Endothelial cell (in vitro differentiated cells): ENCODE measurements around the gene RIC3. TPM values are rescaled to one million over a fixed set of nuclear protein-coding genes. Genes with fewer than 3 reads are reported as not detected.

Source experiments
- DNase-seq: peaks from one replicate; pipeline ENCODE4 v3.0.0; 2021; ENCODE audit warnings: low spot score
- H3K27ac Mint-ChIP-seq: one replicate; pipeline ENCODE4 v1.8.0; 2021; ENCODE audit warnings: mixed read lengths, inconsistent platforms; ENCODE audit not compliant: unreplicated experiment
- H3K27me3 Mint-ChIP-seq: one replicate; pipeline ENCODE4 v1.8.0; 2021; ENCODE audit warnings: mild to moderate bottlenecking, moderate library complexity, mixed read lengths, inconsistent platforms; ENCODE audit not compliant: unreplicated experiment
- H3K36me3 Mint-ChIP-seq: one replicate; pipeline ENCODE4 v1.8.0; 2021; ENCODE audit warnings: mild to moderate bottlenecking, low read depth, mixed read lengths, inconsistent platforms; ENCODE audit not compliant: unreplicated experiment
- H3K4me1 Mint-ChIP-seq: one replicate; pipeline ENCODE4 v1.8.0; 2021; ENCODE audit warnings: mild to moderate bottlenecking, mixed read lengths, inconsistent platforms; ENCODE audit not compliant: unreplicated experiment
- H3K4me3 Mint-ChIP-seq: one replicate; pipeline ENCODE4 v1.8.0; 2021; ENCODE audit warnings: mild to moderate bottlenecking, mixed read lengths, inconsistent platforms; ENCODE audit not compliant: unreplicated experiment
- H3K9me3 Mint-ChIP-seq: one replicate; pipeline ENCODE4 v1.8.0; 2021; ENCODE audit warnings: mixed read lengths, inconsistent platforms; ENCODE audit not compliant: unreplicated experiment
- CTCF ChIP-seq: fragments of 200-600 bp; sonication (generic); IDR thresholded peaks from one replicate; pipeline ENCODE4 v1.5.0; 2021; ENCODE audit warnings: antibody characterized with exemption; ENCODE audit not compliant: unreplicated experiment
- total RNA-seq: library from RNA; stranded (reverse); fragmentation: NEBNext Ultra II Directional; extraction: Animal tissue kit (Norgen Biotek cat#: 25700); gene quantifications from one replicate; pipeline ENCODE4 v1.2.1, GENCODE V29; 2021; ENCODE audit not compliant: unreplicated experiment

RIC3 gene
- total RNA-seq, 1 donor from 2014 or later = 5.6 TPM

DNA sequence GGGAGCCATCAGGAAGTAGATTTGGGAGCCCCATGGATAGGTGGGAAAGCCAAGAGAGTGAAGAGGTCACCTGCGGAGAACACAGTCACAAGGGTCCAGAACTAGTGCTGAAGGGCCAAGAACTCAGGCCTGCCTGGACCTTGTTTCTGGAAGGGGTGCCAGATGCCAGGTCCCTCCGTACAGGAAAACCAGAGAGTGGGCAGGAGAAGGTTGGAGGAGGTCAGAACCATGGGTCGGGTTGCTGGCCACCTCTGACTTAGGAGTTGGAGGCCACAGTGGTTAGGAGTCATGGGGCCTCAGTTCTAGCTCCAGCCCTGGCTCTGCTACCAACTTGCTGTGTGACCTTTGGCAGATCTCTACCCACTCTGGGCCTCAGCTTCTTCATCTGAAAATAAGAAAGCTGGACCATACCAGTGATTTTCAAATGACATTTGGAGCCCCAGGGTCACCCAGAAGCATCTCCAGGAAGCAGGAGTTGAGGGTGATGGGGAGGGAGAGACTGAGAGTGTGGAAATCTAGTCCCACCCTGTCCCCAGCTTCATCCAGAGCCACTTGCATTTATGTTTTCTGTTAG lies 108.6 kb downstream of the RIC3 start:
- no peak overlapping the region for H3K4me3 Mint-ChIP-seq
- DNase-seq = no peak
- no peaks in the 10 kb centered on the region for H3K4me1 Mint-ChIP-seq
- no peaks in the 10 kb centered on the region for H3K36me3 Mint-ChIP-seq
- no peak overlapping the region for H3K27ac Mint-ChIP-seq
- TF ChIP-seq CTCF = no peak
- H3K27me3 Mint-ChIP-seq = peaks cover 6% of the 10 kb centered on the region
- no peaks in the 10 kb centered on the region for H3K9me3 Mint-ChIP-seq

- H3K27ac Mint-ChIP-seq = no peak overlapping the region
- no peaks in the 10 kb centered on the region for H3K36me3 Mint-ChIP-seq
- no peaks in the 10 kb centered on the region for H3K9me3 Mint-ChIP-seq
- no peak overlapping the region for H3K4me3 Mint-ChIP-seq
- peaks cover 11% of the 10 kb centered on the region for H3K27me3 Mint-ChIP-seq
- H3K4me1 Mint-ChIP-seq = no peaks in the 10 kb centered on the region
- no peak for TF ChIP-seq CTCF
- no peak for DNase-seq
Observed at GRCh38 chr11:8059571-8060011, 109.2 kb downstream of the RIC3 start.

DNA sequence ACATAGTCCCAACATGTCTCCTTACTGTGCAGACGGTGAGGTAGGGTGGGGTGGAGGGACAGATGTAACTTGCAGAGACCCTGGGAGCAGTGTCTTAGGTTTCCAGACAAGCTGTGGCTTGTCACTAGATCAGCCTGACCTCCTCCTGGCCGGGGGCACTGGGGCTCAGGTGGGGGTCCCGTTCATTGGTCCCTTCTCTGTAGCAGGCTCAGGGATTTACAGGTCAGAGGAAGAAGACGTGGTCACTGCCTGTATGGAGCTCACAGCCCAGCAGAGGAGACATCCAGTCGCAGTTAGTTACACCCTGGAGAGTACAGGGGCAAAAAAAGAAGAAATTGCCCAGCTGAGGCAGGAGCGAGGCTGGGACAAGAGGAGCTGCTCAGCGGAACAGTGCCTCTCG lies 109.8 kb downstream of the RIC3 start:
- H3K27ac Mint-ChIP-seq = no peak overlapping the region
- peaks cover 11% of the 10 kb centered on the region for H3K27me3 Mint-ChIP-seq
- DNase-seq = no peak
- no peaks in the 10 kb centered on the region for H3K4me1 Mint-ChIP-seq
- H3K36me3 Mint-ChIP-seq = no peaks in the 10 kb centered on the region
- H3K4me3 Mint-ChIP-seq = no peak overlapping the region
- no peak for TF ChIP-seq CTCF
- no peaks in the 10 kb centered on the region for H3K9me3 Mint-ChIP-seq

DNA sequence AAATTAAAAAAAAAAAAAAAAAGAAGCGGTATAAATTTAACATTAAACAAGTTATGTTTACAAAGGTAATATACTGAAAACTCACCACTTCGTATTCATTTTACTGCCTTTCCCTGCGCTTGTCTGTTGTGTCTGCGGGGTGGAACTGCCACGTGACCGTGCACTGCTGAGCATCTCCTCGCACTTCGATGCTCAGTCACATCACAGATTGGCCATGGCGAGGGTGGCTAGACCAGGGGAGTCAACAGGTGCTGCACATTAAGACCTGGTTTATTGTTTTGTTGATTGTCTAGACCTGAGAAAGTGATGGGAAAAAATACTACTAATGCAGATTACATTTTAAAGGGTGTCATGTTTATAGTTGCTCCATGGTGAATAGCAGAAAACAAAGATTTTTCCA lies 110.6 kb downstream of the RIC3 start:
- H3K4me1 Mint-ChIP-seq = no peaks in the 10 kb centered on the region
- no peak overlapping the region for H3K4me3 Mint-ChIP-seq
- DNase-seq = no peak
- no peaks in the 10 kb centered on the region for H3K36me3 Mint-ChIP-seq
- no peak overlapping the region for H3K27ac Mint-ChIP-seq
- no peaks in the 10 kb centered on the region for H3K9me3 Mint-ChIP-seq
- TF ChIP-seq CTCF = no peak
- H3K27me3 Mint-ChIP-seq = peaks cover 9% of the 10 kb centered on the region

DNA sequence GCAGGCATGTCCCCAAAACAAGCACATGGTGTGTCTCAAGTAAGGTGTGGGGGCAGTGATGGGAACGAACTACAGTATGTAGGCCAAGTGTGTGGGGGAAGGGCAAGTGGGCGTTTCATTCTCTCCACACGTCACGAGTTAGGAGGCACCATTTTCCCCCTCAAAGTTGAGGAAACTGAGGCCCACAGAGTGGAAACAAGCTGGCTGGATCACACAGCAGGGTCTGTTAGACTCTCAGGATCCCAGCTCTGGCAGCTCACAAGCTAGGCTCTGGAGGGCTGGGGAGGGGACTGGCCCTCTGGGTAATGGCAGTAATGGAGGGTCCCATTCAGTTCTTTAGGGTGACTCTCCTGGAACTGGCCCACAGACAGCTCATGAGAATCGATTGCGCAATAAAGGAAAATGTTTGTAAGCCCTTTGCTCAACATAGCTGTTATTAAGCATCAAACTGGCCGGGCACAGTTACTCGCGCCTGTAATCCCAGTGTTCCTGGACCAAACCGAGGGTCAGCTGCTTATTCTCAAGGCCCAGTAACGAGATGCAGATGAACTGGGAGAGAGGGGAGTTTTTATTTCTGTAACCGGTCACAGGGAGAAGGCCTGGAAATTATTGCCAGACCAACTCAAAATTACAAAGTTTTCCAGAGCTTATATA lies 111.9 kb downstream of the RIC3 start:
- Mint-ChIP-seq H3K4me1 (no peaks in the 10 kb centered on the region), H3K9me3 (no peaks in the 10 kb centered on the region), H3K4me3 (no peak overlapping the region), H3K36me3 (no peaks in the 10 kb centered on the region), H3K27ac (no peak overlapping the region), H3K27me3 (peaks cover 9% of the 10 kb centered on the region)
- DNase-seq = no peak
- no peak for TF ChIP-seq CTCF
